GM04504 (cell line): ENCODE results near the gene PIK3R3.
A peak's percentile ranks its signal among the peaks of the same experiment; 100 is the strongest.
"Not testable (repeated sequence)": the region's sequence is repeated elsewhere in the genome, so short reads cannot be mapped to it uniquely, and the experiment has no call there.

Experiments
- DNase-seq: peaks from one replicate; pipeline ENCODE4 v3.0.0-alpha.2; 2012; ENCODE audit warnings: low read depth

PIK3R3 gene

GRCh38 chr1:46065405-46065804, 67.0 kb downstream of the PIK3R3 start:
- DNase-seq: no peak

GRCh38 chr1:46064708-46065107, 67.7 kb downstream of the PIK3R3 start:
- no peak for DNase-seq

DNA sequence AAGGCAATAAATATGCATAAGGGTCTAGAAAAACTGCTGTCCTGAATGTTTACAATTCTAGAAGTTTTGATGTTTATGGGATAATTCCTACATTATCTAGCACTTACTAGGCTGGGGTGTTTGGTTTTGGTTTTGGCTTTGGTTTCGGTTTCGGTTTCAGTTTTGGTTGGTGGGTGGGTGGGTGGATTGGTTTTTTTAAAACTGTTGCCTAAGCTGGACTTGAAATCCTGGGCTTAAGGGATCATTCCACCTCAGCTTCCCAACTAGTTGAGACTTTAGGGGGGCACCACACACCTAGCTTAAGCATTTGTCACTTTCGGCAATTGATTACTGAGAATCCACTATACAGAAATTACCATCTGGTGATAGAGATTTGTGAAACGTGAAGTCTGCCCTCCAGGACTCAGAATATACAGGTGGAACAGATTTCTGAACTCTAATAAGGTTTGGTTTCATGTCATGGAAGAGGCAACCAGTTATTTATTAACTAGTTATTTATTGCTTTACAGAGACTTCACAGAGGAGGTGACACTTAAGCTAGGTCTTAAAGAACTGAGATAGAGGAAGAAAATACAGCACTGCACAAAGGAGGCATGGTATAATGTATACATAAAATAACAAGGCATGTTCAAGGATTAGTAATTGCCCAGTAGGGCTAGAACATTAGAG, 69.6 kb downstream of the PIK3R3 start:
- no peak for DNase-seq

DNA sequence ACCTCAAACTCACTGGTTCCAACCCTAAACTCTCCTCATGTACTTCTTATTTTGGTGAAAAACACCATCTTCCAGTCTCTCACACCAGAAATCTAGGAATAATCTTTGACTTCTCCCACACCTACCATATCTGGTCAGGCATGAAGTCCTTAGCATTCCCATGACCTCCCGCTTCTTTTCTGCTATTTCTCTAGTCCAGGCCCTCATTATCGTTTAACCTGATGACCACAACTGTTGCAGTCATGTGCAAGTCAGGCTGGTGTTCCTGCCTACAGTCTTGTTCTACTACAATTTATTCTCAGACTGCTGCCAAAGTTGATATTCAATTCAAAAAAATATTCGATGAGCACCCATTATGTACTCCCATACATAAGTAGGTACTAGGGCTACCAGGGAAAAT, 71.3 kb downstream of the PIK3R3 start:
- DNase-seq: no peak

DNA sequence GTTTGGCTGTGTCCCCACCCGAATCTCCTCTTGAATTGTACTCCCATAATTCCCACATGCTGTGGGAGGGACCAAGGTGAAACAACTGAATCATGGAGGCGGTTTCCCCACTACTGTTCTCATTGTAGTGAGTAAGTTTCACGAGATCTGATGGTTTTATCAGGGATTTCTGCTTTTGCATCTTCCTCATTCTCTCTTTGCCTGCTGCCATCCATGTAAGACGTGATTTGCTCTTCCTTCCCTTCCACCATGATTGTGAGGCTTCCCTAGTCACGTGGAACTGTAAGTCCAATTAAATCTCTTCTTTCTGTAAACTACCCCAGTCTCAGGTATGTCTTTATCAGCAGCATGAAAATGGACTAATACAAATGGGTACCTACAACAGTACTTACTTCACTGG, 73.5 kb downstream of the PIK3R3 start:
- DNase-seq: no peak

- DNase-seq: no peak
These were observed 74.6 kb downstream of the PIK3R3 start for GRCh38 chr1:46057781-46058180.

DNA sequence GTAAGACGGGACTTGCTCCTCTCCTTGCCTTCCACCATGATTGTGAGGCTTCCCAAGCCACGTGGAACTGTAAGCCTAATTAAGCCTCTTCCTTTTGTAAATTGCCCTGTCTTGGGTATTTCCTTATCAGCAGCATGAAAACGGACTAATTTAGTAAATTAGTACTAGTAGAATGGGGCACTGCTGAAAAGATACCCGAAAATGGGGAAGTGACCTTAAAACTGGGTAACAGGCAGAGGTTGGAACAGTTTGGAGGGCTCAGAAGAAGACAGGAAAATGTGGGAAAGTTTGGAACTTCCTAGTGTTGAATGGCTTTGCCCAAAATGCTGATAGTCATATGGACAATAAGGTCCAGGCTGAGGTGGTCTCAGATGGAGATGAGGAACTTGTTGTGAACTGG, 75.2 kb downstream of the PIK3R3 start:
- DNase-seq: not testable (repeated sequence)

- DNase-seq: no peak
These were observed 76.1 kb downstream of the PIK3R3 start for GRCh38 chr1:46056325-46056724.

DNA sequence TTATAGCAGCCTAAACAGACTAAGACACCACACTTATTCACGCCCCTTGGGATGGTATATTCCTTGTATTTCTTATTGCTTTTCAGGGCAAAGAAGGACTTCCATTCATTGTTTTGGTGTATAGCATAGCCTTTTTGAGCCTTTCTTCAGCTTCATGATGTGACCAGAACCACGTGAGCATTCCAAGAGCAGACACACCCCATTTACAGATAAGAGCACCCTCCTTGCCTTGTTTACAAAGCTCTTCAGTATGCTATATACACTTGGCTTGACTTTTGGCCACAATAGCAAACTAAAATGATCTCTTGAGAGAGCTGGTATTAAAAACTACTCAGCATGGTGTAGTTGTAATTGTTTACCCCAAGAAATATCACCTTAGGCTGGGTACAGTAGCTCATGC, 78.7 kb downstream of the PIK3R3 start:
- DNase-seq: no peak

DNA sequence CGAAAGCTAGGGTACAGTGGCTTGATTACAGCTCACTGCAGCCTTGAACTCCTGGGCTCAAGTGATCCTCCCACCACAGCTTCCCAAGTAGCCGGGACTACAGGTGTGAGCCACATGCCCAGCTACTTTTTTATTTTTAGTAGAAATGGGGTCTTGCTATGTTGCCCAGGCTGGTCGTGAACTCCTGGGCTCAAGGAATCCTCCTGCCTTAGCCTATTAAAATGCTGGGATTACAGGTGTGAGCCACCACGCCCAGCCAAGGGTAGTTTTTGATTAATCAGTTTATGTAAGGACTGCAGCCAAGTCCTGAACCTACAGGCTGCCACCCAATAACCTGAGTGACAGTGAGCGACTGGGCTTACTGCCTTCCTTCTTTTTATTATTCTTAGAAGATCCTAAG, 88.3 kb downstream of the PIK3R3 start:
- no peak for DNase-seq

GRCh38 chr1:46043458-46044017, 88.9 kb downstream of the PIK3R3 start:
- DNase-seq: no peak

GRCh38 chr1:46041974-46042373, 90.5 kb downstream of the PIK3R3 start:
- peak; percentile 55 for DNase-seq

- DNase-seq: no peak
These were observed 90.9 kb downstream of the PIK3R3 start for GRCh38 chr1:46041551-46041950.

DNA sequence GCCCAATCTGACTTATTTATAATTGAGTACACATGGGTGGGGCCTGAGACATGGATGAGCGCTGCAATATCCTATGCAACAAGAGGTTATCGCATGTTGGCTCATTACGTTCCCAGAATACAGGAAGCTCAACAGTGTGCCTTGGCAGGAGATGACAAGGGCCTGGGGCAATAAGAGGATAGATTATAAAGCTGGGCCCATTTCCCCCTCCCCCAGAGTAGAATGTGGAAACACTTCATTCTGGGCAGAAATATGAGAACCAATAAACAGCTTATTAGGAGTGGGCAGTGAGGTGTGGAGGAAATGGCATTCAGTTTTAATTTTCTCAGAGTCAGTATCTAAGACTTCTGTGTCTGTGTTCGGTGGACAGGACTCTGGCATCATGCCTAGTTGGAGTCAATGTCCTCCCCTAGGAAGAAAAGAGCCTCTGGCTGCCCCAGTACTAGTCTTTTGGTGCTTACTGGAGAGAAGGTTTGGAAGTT, 92.8 kb downstream of the PIK3R3 start:
- peak; percentile 44 for DNase-seq

- peak; percentile 64 for DNase-seq
These were observed 95.3 kb downstream of the PIK3R3 start for GRCh38 chr1:46036894-46037839.

DNA sequence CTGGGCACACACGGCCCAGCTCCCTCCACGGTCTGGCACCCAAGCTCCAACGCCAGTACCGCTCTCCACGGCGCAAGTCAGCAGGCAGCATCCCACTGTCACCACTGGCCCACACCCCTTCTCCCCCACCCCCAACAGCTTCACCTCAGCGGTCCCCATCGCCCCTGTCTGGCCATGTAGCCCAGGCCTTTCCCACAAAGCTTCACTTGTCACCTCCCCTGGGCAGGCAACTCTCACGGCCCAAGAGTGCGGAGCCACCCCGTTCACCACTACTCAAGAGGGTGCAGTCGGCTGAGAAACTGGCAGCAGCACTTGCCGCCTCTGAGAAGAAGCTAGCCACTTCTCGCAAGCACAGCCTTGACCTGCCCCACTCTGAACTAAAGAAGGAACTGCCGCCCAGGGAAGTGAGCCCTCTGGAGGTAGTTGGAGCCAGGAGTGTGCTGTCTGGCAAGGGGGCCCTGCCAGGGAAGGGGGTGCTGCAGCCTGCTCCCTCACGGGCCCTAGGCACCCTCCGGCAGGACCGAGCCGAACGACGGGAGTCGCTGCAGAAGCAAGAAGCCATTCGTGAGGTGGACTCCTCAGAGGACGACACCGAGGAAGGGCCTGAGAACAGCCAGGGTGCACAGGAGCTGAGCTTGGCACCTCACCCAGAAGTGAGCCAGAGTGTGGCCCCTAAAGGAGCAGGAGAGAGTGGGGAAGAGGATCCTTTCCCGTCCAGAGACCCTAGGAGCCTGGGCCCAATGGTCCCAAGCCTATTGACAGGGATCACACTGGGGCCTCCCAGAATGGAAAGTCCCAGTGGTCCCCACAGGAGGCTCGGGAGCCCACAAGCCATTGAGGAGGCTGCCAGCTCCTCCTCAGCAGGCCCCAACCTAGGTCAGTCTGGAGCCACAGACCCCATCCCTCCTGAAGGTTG, 97.6 kb downstream of the PIK3R3 start:
- no peak for DNase-seq

DNA sequence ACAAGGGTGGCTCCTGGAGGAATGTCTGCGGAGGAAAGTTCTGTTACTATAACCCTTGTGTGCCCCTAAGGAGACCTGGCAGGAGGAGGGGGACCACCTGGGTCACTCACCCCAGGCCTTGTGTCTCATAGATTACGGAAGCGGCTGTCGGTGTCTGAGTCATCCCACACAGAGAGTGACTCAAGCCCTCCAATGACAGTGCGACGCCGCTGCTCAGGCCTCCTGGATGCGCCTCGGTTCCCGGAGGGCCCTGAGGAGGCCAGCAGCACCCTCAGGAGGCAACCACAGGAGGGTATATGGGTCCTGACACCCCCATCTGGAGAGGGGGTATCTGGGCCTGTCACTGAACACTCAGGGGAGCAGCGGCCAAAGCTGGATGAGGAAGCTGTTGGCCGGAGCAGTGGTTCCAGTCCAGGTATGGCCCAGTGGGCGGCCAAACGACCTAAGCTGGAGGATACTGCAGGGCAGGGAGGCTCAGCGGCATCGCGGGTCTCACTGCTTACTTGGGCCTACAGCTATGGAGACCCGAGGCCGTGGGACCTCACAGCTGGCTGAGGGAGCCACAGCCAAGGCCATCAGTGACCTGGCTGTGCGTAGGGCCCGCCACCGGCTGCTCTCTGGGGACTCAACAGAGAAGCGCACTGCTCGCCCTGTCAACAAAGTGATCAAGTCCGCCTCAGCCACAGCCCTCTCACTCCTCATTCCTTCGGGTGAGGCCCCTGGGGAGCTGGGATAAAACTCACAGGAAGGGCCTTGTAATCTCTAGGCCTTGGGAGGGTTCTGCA, 101.4 kb downstream of the PIK3R3 start:
- no peak for DNase-seq

DNA sequence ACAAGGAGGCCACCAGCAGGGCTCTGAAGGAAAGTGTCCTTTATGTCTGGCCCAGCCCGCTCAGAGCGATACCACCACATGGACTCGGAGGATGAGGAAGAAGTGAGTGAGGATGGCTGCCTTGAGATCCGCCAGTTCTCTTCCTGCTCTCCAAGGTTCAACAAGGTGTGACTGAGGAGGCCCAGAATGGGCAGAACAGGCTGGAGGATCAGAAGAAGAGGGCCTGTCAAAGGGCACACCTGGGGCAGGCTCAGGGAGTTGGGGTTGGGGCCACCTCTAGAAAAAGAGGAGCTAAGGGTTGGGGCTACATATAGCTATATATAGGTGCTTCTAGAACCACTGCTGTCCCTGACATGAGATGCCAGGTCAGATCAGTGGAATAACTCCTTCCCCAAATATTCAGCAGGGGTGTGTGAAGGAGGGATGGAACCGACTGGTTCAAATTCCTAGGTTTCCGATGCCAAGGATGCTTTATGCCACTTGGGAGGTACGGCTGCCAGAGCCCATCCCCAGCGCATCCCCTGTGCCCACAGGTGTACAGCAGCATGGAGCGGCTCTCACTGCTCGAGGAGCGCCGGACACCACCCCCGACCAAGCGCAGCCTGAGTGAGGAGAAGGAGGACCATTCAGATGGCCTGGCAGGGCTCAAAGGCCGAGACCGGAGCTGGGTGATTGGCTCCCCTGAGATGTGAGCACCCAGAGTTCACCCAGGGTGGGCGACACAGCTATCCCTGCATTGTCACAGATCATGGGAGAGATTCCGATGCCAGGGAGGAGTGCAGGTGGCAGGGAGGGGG, 102.2 kb downstream of the PIK3R3 start:
- DNase-seq: no peak

DNA sequence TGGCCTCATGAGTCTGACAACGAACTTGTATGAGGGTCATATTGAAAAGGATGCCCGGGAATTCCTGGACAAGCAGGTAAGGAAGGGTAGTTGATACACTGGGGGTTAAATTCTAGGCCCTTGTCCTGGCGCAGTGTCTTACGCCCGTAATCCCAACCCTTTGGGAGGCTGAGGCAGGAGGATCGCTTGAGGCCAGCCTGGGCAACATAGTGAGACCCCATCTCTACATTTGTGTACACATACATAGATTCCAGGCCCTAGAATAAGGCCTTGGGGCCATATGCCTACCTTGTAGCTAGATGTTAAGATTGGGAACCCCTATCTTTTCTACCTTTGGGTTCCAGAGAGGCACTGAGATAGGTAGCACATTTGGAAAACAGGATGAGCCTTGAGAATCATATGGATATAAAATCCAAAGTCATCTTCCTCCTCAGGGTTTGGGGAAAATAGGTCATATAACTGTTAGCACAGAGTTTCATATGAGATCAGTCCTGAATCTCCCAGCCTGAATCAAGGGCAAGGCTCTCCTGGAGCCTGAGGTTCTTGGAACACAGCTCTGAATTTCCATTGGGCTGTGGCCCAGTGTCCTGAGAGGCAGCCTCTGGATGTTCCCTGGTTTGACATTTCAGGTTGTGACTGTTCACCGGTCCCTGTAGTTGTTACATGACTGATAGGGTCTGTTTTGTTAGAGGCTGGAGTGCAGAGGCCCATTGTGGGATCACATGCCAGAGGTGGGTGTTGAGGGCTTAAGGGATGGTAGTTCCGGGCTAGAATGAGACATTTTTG, 104.4 kb downstream of the PIK3R3 start:
- DNase-seq: no peak
